Retinal pigment epithelial cell (primary cell): ENCODE measurements around the gene FNBP1L.

ENCODE experiments used
- DNase-seq: peaks from one replicate; pipeline ENCODE4 v3.0.0-alpha.2; 2010; ENCODE audit warnings: low read depth
- H3K4me3 ChIP-seq: 2 replicates; pipeline ENCODE4 v1.5.1; 2011; ENCODE audit warnings: mild to moderate bottlenecking, low read length, control low read depth, moderate library complexity
- CTCF ChIP-seq: conservative IDR thresholded peaks from 2 replicates; pipeline ENCODE4 v1.5.1; 2011; ENCODE audit warnings: low read depth, low read length, control low read depth, inconsistent platforms

The FNBP1L gene

DNA sequence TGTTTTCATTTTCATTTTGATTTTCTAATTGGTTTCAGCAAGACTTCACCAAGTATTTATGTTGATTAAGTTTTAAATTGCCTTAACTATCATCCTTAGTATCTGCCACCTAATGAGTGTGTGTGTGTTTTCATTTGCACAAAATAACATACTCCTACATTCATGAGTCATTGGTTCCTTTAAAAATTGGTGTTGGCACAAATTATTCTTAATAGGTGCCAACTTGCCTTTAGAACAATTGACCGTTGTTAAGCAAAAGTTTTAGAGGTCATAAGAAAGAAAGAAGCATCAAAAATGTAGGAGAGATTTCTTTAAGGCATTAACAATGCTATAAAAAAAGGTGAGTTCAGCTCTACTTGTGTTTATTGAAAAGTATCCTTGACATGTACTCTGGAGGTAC is 77.5 kb downstream of the FNBP1L start:
- no peak for TF ChIP-seq CTCF
- H3K4me3 ChIP-seq, result no peak overlapping the region
- no peak for DNase-seq

DNA sequence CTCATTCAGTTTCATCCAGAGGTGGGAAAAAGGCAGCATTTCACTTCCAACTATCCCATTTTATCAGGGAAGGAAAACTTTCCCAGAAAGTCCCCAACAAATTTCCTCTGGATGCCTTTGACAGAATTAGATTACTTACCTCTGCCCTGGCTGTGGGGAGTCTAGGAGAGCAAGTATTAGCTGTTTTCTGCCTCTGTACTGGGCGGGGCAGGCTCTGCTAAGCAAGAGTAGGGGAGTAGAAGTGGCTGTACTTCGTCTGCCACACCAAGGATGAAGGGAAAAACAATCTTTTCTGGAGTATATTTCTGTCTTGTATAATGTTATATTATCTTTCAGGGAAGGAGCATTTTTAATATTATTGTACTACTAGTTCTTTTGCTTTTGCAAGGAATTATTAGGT is 78.5 kb downstream of the FNBP1L start:
- TF ChIP-seq CTCF, result no peak
- DNase-seq, result no peak
- H3K4me3 ChIP-seq, result no peak overlapping the region

GRCh38 chr1:93528412-93528811 is 80.5 kb downstream of the FNBP1L start:
- no peak for TF ChIP-seq CTCF
- DNase-seq, result no peak
- no peak overlapping the region for H3K4me3 ChIP-seq

DNA sequence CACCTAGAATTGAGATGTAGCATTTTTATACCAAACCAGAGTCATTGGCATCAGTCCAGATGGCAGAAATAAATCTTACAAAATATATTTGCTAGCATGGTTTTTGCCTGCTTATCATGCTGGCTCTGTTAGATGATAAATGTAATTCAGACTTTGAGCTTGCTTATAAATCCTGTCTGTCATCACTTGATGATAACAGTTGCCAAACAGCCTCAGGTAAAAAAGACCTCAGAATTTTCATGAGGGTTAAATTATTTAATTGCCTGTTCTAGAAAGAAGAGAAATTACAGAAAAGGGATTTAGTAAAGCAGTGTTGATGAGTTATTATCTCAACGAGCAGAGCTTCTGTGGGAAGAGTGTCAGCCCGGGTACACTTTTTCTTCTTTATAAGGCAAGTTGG is 83.3 kb downstream of the FNBP1L start:
- H3K4me3 ChIP-seq, result no peak overlapping the region
- TF ChIP-seq CTCF, result no peak
- DNase-seq, result no peak

DNA sequence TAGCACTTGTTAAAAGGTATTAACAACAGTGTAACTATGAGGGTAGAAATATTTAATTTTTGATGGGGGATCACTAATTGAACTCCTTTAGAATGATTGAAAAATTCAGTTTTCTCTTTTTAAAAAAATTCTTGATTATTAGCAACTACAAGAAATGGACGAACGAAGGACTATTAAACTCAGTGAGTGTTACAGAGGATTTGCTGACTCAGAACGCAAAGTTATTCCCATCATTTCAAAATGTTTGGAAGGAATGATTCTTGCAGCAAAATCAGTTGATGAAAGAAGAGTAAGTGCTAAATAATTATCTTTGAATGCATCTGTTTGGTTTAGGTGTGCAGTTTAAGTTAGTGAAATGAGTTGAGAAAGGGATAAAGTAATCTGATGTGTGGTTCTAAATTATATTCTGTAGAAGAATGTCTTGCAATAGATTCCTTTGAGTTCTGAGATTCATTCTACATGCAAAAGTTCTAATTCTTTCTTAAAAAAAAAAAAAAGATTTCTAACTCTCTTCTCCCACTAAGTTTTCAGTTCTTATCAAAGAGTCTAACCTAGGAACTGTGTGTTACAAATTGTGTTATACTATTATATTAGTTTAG is 85.0 kb downstream of the FNBP1L start:
- TF ChIP-seq CTCF, result no peak
- DNase-seq, result no peak
- no peak overlapping the region for H3K4me3 ChIP-seq

- H3K4me3 ChIP-seq, result no peak overlapping the region
- DNase-seq, result no peak
- TF ChIP-seq CTCF, result no peak
These were observed 85.8 kb downstream of the FNBP1L start for GRCh38 chr1:93533677-93534076.

- TF ChIP-seq CTCF, result no peak
- no peak for DNase-seq
- no peak overlapping the region for H3K4me3 ChIP-seq
These were observed 89.5 kb downstream of the FNBP1L start for GRCh38 chr1:93537396-93537795.
